Hepatic stellate cell (primary cell): ENCODE results near the gene FHIT.
A peak's percentile ranks its signal among the peaks of the same experiment; 100 is the strongest.
"Not testable (repeated sequence)": the region's sequence is repeated elsewhere in the genome, so short reads cannot be mapped to it uniquely, and the experiment has no call there.

Experiments used
- DNase-seq: peaks from one replicate; pipeline ENCODE4 v3.0.0; 2011; ENCODE audit warnings: low spot score

FHIT gene

DNA sequence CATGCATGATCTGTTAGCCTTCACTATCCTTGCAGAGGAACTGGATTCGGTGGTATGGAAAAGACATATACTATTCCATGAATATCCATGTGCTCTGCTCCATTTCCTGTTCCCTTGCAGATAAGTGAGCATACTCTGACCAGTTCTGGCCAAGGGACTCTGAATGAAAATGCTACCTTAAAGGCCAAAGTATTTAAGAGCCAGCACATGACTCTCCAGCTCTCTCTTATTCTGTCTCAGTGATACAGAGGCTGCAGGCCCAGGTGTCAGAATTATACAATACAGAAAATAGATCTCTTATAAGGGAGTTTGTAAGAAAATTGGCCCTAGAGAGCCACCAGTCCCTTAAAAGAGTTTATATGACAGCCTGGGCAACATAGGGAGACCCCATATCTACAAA lies 1421.7 kb downstream of the FHIT start:
- no peak for DNase-seq

DNA sequence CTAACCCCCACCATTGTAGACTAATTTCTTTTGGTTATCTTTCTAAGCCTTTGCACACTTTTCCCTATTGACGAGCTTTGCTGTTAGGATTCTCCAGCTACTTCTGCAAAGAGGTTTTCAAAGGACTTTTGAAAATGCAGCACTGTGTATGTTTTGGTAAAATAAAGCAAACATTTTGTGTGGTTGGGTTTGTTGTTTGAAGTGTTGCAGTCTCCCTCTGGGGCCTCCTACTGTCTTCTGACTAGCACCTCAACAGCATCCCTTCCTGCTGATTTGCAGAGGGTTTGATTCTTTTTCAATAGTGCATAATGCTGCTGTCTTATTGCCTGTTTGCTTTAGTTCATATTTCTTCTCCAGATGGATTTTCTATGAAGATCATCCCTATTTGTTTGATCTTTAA lies 1426.4 kb downstream of the FHIT start:
- no peak for DNase-seq

DNA sequence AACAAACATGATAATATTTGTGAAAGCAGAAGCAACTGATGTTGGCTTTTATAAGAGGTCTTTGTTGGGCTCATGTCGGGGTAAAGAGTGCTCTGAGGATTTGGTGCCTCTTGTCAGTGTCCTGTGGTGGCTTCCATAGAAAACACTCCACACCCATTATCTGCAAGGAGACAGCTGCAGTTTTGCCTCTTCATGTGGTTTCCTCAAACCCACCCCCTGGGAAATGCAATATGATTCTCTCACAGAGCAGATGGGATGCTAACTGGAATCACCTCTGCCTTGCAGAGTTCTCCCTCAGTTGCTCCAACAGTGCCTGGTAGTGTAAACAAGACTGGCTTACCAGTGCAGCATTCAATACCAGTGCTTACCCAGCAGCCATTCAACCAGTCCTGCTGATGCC lies 1430.0 kb downstream of the FHIT start:
- no peak for DNase-seq

DNA sequence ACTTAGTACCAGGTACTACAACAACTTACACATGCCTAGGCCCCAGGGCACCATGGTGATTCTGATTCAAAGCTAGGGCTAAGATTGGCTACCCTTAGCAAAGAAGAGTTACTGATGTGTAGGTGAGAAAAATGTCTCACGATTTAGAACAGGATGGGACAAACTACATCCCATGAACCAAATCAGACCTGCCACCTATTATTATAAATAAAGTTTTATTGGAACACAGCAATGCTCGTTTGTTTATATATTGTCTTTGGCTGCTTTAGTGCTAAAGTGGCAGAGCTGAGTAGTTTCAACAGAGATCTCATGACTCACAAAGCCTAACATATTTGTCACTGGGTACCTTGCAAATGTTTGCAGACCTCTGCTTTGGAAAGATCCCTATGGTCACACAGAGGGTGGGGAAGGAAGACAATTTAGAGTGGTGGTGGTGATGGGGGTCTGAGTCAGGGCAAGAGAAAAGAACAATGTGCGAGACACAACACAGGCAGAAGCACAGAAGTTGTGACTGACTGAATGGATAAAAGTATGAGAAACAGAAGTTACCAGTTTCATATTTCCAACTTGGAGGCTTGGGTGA lies 1430.8 kb downstream of the FHIT start:
- DNase-seq = no peak

DNA sequence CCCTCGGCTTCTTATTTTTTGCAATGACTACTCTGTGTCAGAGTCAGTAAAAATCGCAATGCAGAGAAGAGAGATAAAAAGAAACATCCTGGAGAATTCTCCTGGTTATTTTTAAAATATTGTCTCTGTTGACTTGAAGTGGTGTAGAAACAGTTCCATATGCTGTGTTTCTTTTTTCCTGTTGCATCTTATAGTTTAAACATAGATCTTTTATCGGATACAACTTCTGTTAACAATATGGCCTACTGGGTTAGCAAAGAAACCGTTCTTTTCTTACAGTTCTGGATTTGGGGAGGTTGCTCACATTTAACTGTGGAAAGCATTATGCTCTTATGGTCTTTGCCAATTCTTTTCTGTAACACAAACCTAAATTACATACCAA lies 1432.3 kb downstream of the FHIT start:
- DNase-seq = no peak

DNA sequence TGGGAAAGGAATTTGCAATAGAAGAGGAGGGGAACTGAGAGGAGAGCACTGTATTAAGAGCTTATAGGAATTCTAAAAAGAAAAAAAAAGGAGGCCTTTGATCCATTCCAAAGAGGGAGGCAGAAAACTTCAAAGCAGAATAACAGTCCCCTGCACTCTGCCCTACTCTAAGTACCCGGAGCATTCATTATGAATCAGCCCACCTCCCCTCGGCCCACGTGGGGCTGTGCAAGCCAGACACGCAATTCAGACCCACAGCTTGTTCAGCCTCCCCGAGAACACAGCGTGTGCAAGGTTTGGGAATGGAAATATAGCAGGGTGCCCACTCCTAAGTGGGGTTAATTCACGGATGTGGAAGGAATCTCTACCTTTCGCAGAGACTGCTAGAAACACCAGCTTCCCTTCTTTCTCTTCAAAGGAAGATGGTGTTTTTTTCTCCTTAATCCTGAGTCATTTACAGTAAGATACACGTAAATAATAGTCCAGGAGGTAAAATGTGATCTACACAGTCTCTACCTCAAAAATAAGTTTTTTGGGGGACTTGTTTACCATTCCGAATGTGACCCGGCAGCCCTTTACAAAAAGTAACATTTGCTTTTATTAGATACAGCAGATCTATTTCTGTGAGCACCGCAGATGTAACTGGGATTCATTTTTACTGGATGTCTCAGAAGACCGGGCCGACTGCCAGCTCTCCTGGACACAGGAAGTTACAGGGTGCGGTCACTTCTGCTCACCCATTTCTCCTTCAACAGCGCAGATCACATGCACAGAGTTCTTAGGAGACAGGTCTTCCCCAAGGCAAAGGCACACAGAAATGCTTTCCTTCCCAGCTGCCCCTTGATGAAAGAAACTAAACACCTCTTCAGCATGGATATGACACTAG lies 1433.0 kb downstream of the FHIT start:
- DNase-seq = peak; percentile 64

DNA sequence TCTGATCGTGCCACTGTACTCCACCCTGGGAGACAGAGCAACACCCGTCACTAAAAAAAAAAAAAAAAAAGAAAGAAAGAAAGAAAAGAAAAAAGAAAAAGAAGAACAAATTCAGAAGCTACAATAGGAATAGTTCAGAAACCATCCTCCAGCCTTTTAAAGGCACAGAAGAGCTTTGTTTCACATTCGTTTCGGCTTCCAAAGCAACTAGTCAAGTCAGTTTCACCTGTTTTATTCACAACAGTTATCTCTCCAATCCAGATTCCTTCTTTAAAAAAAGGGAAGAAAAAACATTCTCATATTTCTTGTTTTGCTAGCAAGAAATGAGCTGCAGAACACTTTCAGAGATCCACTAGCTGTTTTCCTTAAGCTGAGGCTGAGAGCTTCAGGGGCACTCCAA lies 1433.7 kb downstream of the FHIT start:
- no peak for DNase-seq

DNA sequence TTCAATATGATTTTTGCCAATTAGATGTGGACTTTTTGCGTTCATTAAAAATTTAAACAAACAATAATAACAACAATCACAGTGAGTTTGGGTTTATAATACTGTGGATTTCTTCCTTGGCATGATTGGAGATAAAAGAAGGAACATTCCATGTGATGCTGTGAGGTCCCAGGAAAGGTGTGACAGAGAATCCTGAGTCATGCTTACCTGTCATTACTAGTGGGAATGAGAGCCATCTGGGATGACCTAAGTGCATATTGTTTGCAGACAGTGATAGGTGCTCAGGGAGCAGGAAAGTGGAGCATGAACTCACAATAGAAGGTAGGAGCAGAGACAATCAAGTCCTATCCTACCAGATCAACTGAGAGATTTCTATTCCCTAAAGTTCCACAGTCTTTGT lies 1434.9 kb downstream of the FHIT start:
- no peak for DNase-seq

DNA sequence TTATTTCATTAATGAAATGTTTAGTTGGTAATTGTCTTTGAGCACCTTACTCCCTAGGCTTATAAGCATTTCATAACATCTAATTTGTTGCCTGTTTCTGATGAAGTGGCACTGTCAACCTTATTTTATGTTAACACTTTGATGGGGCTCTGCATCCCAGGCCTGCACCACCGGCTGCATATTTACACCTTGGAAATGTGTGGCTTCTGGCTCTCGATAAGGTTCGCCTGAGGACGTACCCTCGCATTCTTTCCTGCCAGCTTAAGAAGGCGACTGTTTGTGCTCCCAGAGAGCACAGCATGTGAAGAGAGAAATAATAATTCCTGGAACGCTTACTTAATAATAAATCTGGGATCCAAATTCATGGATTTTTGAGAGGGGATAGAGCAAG lies 1438.1 kb downstream of the FHIT start:
- no peak for DNase-seq

DNA sequence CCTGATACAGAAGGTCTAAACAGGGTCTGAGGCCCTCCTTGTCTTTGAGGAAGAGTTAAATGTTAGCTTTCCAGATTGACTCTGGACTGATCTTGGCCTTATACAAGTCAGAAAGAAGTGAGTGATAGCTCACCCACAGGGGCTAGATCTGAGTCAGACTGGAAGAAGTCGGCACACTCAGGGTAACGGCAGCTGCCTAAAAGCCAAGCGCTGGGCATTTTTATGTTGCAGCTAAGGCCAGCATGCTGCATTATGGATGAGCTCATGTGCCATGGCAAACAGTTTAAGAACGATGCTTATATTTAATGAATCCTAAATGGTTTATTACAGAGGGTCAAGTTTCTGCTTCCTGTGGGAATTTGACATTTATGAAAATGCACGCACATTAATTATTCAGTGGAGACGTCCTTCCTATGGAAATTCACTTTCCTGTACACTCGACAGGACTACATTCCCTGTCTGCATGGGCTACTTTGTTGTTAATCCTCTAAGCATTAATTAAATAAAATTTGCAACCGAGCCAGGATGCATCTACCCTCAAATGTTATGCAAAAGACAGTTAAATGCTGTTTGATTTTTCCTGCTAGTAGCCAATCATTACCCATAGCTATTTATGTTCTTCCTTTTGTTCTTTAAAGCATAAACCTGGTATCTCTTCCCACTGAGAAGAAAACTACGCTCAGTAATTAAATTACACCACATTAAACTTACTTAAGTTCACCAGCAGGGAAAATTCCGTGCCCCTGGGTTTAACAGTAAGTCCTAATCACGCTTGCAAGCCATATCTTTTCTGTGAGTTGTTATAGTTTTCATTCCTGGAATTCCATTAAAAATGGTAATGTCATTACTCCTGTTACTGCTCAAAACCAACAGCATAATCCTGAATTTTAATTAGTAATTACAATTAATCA lies 1438.8 kb downstream of the FHIT start:
- DNase-seq = no peak

DNA sequence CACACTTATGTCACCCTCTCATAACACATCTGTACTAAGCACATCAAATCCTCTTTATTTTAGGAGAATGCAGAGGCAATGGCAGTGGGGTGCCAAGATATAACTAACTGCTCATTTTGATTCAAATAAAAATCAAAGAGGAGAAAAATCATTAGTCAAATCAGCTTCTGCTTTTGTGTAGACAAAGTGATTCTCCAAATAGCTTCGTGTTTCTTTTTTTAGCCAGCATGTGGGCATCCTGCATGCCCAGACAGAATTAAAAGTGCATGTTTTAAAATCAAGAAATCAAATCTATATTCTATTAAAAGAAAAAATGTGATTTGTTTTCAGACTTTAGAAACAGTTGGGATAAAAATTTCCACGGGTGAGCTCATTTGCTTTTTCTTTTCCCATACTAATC lies 1440.1 kb downstream of the FHIT start:
- no peak for DNase-seq

DNA sequence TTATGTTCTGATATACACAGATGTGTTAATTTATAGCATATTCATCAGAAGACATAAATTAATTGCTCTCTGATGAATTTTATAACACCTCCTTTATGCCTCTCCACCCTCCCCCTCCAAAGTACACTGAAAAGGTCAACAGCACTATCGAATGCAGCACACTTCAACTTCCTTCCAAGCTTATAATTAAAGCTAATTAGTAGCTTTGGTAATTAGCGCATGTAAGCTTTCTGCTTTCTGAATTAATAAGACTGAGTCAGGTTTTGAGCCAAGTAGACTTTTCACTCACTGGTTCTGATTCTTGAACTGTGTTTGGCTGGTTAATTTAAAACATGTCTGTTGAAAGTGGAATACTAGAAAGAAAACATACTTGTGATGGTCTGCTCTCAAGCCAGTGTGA lies 1440.6 kb downstream of the FHIT start:
- DNase-seq = no peak

DNA sequence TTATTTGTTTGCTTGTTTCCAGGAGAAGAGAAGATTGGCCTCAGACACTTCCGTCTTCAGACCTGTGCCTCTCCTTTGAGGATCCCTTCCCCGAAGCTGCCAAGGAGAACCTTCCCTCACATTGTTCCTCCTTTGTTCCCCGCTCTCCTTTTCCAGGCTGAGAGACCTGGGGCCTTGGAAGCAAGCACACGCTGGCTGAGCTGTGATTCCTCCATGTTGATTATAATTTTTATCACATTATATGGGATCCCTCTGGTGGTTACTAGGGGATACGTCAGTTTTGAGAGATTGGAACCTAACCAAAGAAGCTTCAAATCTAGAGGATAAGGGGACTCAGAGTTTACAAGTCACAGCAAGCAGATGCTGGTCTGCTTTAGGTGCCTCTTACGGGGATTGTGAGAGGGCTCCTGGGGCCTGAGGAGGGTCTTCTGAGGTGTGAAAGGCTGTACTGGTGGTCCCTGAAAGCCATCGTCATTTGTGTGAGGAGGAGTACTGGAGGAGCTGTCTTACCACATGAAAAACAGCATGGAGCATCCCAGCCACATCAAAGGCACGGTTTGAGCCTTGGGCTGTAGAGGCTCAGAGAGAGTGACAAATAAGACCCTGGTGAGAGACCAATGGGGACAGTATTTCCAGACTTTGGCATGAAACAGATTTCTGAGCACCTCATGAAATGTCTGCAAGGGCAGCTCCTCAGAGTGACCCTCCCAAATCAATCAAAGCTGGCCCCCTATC lies 1441.4 kb downstream of the FHIT start:
- no peak for DNase-seq

DNA sequence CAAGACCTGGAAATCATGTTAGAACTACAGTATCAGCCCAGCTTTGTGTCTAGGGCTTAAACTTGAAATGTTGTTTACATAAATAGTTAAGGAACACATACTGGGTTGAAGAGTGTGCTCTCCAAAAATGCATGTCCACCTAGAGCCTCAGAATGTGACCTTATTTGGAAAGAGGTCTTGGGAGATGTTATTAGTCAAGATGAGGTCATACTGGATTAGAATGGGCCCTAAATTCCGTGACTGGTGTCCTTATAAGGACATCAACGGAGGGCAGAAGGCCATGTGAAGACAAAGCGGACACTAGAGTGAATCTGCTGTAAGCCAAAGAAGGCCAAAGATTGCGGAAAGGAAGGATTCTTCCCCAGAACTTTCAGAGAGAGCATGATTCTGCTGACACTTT lies 1442.2 kb downstream of the FHIT start:
- no peak for DNase-seq

DNA sequence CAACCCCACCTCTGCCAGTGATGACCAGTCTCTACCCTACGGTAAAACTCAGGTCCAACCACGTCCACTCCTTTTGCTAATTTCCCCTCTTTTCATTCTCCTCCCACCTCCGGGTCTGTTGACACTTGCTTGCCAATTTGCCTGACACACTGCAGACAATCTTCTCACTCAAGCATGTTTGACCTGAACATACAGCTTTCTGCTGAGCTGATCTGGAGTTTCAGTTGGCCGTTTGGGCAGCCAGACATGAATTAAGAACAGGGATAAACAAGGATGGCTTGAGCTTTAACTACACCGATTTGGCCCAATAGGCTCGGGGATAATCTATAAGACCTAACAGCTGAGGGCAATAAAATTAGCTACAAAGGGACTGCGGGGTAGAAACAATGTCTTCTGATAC lies 1442.8 kb downstream of the FHIT start:
- no peak for DNase-seq

DNA sequence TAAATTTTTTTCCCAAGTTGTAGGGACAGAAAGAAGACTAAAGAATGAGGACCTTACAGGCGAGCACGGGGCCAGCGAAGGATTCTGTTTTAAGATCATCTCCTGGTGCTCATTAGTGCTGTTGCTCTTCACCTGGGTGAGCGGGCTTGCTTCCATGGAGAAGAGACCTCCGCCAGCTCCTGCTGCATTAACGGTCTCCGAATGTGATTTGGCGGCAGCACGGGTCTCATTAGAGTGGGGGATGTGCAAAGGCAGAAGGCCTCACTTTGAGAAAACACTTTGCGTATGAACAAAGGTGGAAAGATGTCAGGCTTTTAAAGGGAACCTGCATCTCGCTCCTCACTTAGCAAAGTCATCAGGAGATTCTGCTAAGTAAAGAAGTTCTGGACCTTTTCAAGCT lies 1448.0 kb downstream of the FHIT start:
- DNase-seq = no peak

DNA sequence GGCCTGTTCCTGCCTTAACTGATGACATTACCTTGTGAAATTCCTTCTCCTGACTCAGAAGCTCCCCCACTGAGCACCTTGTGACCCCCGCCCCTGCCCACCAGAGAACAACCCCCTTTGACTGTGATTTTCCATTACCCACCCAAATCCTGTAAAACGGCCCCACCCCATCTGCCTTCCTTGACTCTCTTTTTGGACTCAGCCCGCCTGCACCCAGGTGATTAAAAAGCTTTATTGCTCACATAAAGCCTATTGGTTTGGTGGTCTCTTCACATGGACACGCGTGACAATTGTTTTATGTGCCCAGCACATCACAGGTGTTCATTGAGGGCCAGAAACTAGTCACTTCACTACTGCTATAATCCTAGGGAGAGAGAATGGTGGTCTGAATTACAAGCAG lies 1448.8 kb downstream of the FHIT start:
- DNase-seq = not testable (repeated sequence)

DNA sequence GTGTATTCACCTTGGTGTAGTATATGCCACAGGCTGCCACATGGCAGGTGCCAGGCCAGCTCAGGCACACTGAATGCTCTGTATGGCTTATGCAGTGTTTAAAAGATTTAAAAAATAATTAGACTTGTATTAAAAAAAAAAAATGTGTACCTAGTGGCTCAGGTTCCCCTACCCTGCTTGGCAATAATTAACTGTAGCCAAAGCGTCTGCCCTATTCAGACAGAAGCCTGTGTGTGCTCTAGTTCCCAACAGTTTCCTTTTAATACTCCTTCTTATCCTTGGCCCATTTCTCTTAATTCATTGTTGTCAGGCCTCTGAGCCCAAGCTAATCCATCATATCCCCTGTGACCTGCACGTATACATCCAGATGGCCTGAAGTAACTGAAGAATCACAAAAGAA lies 1449.2 kb downstream of the FHIT start:
- no peak for DNase-seq

DNA sequence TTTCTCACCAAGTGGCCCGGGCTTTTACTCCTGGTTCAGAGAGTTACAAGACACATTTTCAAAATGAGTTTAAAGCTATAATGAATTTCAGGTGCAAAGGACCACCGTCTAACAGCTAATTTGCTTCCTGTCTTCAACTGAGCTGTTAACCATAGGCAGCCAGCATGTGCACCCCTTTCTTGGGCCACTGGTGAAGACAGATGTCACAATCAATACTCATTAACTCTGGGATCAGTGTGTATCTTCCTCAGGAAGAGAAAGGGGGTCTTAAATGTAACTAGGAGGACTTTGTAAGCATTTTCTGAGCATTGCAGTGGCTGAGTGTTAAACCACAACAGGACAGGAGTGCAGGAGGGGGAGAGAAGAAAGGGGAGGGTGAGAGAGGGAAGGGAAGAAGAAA lies 1450.8 kb downstream of the FHIT start:
- DNase-seq = no peak

DNA sequence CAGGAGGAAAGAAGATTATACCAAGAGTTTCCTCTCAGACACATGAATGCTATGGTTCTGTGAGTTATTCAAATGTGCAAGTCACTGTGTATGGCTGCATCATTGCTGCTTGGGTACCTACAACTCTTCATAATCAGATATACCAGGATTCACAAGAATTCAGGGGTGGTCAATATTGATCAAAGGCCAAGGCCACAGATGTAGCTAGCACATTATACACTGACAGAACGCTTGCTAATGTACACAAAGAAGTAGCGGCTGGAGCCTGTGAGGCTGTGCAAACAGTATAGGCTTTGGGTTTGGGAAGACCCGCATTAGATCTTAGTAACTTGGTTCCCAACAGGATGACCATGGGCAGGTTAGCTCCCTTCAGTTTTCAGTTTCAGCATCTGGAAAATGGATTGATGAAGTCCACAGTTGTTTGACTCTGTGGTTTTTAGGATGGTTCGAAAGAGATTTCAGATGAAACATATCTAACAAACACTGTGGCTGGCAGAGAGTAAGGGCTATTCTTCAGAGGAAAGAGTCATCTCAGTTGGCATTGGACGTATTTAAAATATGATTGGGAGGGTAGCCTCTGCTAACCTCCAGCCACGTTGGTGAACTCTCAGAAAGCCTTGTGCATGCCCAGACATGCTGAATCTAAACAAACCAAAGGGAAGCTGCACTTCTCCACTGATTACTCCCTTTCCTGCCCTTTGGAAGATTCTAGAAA lies 1452.7 kb downstream of the FHIT start:
- DNase-seq = no peak

DNA sequence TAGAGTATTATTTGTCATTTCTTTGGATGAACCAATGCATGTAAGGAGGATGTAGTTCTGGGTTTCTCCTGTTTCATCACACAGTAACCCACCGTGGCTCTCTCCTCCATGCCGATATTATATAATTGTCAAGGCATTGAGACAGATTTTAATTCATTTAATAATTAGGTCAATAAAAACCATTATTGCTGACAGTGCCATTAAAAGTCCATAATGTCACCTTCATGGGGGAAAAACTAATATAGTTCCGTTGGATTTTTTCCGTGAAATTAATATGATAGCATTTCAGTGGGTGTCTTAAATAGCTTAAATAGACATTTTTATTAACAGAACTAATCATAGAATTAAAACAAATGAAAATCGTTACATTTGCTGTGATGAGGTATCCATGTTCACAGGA lies 1453.7 kb downstream of the FHIT start:
- DNase-seq = no peak

DNA sequence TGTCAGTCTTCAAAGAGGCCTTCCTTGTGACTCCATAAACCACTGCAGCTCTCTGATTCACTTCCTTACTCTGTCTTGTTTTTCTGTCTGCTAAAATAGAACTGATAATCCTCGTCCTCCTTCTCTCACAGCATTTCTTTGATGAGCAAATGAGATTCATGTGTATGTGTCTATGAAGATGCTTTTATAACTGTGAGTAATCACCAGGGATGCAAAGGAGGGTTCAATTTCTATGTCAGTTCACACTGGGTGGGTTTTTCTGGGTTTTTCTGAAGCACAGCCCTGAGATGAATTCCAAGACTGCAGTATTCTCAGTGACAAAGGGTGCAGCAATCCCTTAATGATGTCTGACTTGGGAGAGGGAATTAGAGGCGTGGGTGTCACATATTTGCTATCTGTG lies 1454.8 kb downstream of the FHIT start:
- no peak for DNase-seq
